NCI-H2171 (cell line): ENCODE measurements around the gene ZNF777.
"Not testable (repeated sequence)": the region's sequence is repeated elsewhere in the genome, so short reads cannot be mapped to it uniquely, and the experiment has no call there.

Source experiments
- DNase-seq: peaks from one replicate; lab custom pipeline; 2025; lab: John Stamatoyannopoulos, UW

ZNF777 gene

DNA sequence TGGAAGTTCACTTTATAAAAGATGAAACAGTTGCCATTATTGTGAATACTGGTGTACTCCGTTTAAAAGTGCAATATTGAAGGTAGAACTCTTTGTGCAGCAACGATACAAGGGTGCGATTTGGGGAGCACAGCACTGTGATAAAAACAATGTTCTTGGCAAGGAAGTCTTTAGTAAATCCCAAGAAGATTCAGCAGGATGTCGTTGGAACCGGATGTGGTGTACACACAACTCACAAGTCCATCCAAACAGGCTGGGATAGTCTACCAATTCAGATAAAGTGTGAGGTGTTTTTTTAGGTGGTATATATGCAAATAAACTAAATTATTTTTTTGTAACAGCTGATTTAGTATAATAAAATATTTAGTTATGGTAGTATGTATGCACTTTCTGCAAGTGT, 46.7 kb downstream of the ZNF777 start:
- DNase-seq = no peak

DNA sequence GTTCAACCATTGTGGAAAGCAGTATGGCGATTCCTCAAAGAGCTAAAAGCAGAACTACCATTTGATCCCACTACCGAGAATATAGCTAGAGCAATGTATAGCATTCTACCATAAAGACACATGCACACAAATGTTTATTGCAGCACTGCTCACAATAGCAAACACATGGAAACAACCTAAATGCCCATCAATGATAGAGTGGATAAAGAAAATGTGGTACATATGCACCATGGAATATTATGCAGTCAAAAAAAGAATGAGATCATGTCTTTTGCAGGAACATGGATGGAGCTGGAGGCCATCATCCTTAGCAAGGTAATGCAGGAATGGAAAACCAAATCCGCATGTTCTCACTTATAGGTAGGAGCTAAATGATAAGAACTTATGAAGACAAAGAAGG, 47.8 kb downstream of the ZNF777 start:
- not testable (repeated sequence) for DNase-seq

DNA sequence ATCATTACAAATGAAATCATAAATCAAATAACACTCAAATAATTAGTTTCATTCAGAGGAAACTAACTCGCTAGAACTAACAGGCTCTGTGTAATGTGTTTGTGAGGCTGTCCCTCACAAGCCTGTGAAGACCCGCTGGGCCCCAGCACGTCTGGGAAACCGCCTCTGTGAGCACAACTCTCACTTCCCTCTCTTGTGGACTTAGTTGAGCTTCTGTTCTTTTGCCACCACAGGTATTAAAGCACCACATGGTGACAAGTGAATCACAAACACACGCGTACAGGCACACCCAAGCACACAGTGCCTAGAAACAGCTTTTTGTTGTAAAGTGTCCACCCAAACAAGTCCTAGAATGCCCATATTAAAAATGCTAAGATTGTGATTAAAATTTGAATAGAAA, 51.0 kb downstream of the ZNF777 start:
- DNase-seq = no peak

GRCh38 chr7:149404825-149405224, 56.0 kb downstream of the ZNF777 start:
- DNase-seq = no peak

GRCh38 chr7:149404396-149404795, 56.5 kb downstream of the ZNF777 start:
- no peak for DNase-seq

DNA sequence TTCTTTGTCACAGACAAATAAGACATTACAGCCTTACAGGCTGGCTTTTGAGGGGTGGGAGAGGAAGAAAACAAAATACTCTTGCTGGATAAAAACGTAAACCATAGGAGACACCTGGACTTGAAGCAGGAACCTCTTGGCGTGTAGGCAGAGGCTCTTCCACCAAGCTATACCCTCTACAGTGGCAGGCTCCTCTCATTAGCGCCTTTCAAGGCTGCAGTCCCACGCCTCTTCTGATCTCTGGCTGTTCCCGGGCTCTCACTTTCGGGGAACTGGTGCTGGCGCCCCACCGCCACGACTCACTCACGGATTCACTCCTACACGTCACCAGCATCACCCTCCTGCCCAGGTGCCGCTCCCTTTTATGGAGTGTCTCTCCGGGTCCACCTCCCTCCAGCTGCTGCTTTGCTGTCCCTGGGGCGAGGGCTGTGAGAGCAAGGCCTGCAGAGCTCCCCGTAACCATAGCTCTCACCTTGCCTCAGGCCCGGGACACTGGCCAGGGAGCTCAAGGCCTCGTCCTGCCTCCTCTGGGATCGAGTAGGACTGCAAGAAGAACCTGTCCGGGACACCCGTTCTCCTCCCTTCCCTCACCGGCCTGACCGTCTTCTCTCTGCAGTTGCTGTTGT, 62.6 kb downstream of the ZNF777 start:
- no peak for DNase-seq

- DNase-seq = no peak
These were observed 63.3 kb downstream of the ZNF777 start for GRCh38 chr7:149397470-149398043.

DNA sequence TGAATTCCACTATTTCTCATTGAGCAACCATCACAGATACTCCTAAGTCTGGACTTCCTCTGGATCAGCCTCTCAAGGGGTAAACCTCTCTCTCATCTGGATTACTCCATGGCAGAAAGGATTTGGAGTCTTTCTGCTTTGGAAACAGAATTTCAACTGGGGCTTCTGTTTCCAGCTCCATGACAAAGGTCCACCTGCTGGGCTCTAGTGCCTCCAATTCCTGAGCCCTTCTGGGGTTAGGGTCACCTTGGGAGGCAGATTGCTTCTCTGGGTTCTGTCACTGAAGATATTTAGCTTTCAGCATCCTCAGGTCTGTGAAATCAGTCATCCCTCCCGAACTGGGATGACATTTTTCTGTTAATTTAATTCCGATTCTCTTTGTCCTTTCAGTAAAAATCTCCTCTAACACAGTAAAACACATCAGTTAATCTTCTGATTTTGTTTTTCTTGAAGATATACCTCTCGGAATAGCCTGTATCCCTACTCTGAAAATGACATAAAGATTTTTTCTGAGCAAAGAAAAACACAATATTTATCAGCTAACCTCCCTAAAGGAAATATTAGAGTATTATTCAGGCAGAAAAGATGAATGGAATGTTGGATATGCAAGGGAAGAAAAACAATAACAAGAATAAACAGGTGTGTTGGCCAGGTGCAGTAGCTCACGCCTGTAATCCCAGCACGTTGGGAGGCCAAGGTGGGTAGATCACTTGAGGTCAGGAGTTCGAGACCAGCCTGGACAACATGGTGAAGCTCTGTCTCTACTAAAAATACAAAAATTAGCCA, 72.1 kb downstream of the ZNF777 start:
- not testable (repeated sequence) for DNase-seq

DNA sequence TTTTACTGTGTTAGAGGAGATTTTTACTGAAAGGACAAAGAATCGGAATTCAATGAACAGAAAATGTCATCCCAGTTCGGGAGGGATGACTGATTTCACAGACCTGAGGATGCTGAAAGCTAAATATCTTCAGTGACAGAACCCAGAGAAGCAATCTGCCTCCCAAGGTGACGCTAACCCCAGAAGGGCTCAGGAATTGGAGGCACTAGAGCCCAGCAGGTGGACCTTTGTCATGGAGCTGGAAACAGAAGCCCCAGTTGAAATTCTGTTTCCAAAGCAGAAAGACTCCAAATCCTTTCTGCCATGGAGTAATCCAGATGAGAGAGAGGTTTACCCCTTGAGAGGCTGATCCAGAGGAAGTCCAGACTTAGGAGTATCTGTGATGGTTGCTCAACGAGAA, 74.3 kb downstream of the ZNF777 start:
- DNase-seq = not testable (repeated sequence)

DNA sequence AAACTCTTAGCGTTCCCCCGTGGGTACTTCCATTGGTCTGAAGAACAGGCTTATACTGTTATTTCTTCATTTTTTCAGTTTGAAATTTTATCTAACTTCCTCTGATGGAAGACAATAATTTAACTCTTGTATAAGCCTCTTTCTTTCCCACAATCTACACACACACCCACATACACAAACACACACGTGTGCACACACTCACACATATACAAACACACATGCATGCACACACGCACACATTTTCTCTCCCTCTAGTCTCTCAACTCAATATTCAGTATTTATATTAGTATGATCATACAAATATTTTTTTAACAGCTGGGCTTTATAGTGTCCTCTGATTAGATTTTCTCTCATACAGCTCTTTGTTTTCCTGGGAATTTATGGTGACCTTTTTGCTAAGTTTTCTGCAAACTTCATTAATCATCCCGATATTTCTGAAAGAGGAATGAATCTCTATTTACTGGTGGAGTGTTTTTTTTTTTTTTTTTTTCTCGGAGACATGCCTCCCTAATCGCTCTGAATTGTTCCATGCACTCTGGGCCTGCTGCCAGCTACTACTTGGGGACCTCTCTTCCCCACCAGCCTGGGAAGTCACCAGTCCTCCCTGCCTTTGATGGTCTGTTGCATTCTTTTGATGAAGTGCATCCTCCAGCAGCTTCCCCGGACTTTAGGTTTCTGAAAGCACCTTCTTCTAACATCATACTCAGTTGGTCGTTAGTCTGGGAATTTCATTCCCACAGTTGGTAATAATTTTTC, 75.5 kb downstream of the ZNF777 start:
- DNase-seq = peak; percentile 79
